Fibroblast of villous mesenchyme (primary cell): Measurements from ENCODE around the gene SLC39A8. TPM values are rescaled to one million over a fixed set of nuclear protein-coding genes. Genes with fewer than 3 reads are reported as not detected.
"Not testable (repeated sequence)": the region's sequence is repeated elsewhere in the genome, so short reads cannot be mapped to it uniquely, and the experiment has no call there.

Source experiments
- DNase-seq: peaks from one replicate; pipeline ENCODE4 v3.0.0-alpha.2; 2010; ENCODE audit warnings: low read depth
- H3K4me3 ChIP-seq: 2 replicates; pipeline ENCODE4 v1.5.1; 2011; ENCODE audit warnings: low read depth, mild to moderate bottlenecking, low read length
- total RNA-seq: library from RNA; depleted of rRNA; stranded (reverse); fragments of >200 nt; gene quantifications from 2 replicates; pipeline ENCODE4 v1.2.3, GENCODE V29; 2012
- TF ChIP-seq, protein P1 (sequence below): IDR thresholded peaks from 2 replicates; pipeline ENCODE4 v1.5.1; 2012; ENCODE audit warnings: low read depth, mild to moderate bottlenecking, low read length; ENCODE audit not compliant: insufficient read depth

Gene SLC39A8
- total RNA-seq, 1 donor = 38.4 TPM

DNA sequence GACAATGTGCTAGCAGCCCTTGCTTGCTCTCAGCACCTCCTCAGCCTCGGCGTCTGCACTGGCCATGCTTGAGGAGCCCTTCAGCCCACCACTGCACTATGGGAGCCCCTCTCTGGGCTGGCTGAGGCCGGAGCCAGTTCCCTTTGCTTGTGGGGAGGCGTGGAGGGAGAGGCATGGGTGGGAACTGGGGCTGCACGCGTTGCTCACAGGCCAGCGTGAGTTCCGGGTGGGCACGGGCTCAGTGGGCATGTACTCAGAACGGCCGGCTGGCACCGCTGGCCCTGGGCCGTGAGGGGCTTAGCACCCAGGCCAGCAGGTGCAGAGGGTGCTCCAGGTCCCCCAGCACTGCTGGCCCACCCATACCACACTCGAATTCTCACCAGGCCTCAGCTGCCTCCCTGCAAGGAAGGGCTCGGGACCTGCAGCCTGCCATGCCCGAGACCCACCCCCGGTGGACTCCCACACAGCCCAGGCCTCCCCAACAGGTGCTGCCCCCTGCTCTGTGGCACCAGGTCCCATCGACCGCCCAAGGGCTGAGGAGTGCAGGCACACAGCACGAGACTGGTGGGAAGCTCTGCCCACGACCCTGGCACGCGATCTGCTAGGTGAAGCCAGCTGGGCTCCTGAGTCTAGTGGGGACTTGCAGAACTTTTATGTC is 100.3 kb downstream of the SLC39A8 start:
- H3K4me3 ChIP-seq = no peak overlapping the region
- TF ChIP-seq, protein P1, sequence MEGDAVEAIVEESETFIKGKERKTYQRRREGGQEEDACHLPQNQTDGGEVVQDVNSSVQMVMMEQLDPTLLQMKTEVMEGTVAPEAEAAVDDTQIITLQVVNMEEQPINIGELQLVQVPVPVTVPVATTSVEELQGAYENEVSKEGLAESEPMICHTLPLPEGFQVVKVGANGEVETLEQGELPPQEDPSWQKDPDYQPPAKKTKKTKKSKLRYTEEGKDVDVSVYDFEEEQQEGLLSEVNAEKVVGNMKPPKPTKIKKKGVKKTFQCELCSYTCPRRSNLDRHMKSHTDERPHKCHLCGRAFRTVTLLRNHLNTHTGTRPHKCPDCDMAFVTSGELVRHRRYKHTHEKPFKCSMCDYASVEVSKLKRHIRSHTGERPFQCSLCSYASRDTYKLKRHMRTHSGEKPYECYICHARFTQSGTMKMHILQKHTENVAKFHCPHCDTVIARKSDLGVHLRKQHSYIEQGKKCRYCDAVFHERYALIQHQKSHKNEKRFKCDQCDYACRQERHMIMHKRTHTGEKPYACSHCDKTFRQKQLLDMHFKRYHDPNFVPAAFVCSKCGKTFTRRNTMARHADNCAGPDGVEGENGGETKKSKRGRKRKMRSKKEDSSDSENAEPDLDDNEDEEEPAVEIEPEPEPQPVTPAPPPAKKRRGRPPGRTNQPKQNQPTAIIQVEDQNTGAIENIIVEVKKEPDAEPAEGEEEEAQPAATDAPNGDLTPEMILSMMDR = no peak
- no peak for DNase-seq

DNA sequence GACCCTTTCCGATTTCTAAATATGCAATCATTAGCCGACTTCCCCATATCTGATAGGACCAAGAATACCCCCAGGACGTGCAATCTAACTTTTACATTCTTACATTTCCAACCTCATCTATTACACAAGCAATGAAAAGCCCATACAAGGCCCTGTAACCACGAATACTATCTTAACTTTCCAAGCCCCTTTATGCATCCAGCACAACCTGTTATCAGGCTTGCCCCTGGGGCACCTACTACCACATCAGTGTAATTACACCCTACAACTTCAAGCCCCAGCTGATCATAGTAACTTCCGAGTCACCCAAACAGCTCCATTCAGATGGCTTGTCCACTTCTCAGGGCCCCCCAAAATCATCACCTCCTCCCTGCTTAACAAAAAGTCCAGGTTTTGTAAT is 102.0 kb downstream of the SLC39A8 start:
- H3K4me3 ChIP-seq, DNase-seq: not testable (repeated sequence)

DNA sequence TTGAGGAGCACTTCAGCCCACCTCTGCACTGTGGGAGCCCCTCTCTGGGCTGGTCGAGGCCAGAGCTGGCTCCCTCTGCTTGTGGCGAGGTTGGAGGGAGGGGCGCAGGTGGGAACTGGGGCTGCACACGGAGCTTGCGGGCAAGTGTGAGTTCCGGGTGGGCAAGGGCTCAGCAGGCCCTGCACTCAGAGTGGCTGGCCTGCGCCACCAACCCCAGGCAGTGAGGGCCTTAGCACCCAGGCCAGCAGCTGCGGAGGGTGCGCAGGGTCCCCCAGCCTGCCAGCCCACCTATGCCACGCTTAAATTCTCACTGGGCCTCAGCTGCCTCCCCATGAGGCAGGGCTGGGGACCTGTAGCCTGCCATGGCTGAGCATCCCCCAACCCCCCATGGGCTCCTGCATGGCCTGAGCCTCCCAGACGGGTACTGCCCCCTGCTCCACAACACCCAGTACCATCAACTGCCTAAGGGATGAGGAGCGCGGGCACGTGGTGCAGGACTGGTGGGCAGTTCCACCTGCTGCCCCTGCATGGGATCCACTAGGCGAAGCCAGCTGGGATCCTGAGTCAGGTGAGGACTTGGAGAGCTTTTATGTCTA is 110.9 kb downstream of the SLC39A8 start:
- DNase-seq = no peak
- no peak overlapping the region for H3K4me3 ChIP-seq
- TF ChIP-seq, protein P1 = no peak

DNA sequence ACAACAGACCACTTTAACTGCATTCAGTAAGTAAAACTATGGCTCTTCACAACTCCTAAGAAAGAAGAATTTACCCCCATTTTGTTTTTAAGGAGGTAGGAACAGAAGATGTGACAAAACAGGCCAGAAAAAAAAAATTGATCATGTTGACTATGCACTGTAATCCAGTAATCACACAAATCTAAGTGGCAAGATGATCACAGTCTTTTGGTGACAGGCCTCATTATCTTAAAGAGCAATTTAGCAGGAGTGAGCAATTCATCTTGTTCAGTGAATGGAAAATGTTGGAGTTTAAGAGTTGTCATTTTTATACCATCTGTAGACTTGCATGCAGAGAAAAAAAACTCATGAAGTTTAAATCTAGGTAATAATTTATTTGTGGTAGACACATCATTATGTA is 115.1 kb downstream of the SLC39A8 start:
- TF ChIP-seq, protein P1 = no peak
- H3K4me3 ChIP-seq = no peak overlapping the region
- no peak for DNase-seq

DNA sequence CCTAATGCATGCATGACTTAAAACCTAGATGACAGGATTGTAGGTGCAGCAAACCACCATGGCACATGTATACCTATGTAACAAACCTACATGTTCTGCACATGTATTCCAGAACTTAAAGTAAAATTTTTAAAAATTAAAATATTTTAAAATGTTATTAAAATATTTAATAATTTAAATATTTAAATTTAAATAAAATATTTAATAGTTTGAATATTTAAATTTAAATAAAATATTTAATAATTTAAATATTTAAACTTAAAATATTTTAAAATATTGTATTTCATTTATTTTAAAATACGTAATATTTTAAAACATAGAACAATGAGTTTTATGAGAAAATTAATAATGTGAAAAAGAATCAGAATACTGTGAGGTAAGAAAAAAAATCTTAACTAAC is 117.9 kb downstream of the SLC39A8 start:
- TF ChIP-seq, protein P1 = no peak
- H3K4me3 ChIP-seq = no peak overlapping the region
- DNase-seq = no peak

DNA sequence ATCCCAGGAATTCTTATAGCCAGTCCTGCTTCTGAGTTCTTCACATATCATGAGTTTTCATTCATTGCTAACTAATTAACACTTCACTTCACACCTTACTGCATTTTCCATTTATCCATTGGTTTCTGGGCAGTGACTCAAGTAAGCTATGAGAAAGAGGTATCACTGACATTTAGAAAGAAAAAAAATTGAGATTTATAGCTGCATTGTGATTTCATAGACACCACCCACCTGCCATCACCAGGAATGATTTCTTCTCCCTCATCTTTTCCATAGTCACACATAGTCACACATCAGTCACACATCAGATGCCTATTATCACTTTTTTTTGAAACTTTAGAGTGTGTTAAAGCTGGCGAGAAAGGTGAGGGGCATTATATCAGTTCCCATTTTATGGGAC is 121.8 kb downstream of the SLC39A8 start:
- no peak for DNase-seq
- H3K4me3 ChIP-seq = no peak overlapping the region
- TF ChIP-seq, protein P1 = no peak

DNA sequence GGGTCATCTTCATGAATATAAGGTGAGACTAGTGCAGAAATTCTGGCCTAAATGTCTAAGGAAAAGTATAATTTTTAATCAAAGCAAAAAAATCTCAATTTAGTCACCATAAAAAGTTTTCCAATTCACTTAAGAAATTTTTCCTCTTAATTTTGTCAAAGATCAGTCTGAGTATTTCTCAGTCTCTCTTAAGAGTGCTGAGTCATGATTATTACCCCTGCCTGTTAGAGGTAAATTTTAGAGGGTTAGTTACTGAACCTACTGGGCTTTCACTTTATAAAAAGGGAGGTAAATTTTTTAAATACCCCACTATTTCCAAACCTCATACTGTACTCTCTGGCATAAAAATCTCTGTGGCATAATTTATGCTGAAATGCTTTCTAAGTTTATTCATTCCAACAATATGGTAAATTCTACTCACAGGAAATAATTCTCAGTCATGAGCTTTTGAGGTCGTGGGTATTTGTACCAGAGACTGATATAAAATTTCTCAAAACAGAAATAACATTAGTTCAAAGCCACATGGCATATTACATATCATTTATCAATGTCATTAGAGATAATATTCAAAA is 122.4 kb downstream of the SLC39A8 start:
- H3K4me3 ChIP-seq = no peak overlapping the region
- DNase-seq = no peak
- TF ChIP-seq, protein P1 = no peak
